A673 (cell line): Measurements from ENCODE around the gene APBA1. TPM values are rescaled to one million over a fixed set of nuclear protein-coding genes. Genes with fewer than 3 reads are reported as not detected.

ENCODE experiments used
- BruUV-seq: library from RNA; stranded (reverse); fragments of 400-500 nt; replicated peaks from 2 replicates; lab custom pipeline; 2021; lab: Mats Ljungman, UMichigan
- CTCF ChIA-PET: fragments of 300-600 bp; sonication (Branson Sonifier 250); formaldehyde crosslinking; loops from one replicate; lab custom pipeline; 2022; ENCODE audit warnings: antibody characterized with exemption; lab: Charles Lee
- POLR2A ChIA-PET: fragments of 300-600 bp; sonication (Branson Sonifier 250); formaldehyde crosslinking; loops from one replicate; lab custom pipeline; 2022; ENCODE audit warnings: antibody characterized with exemption; ENCODE audit not compliant: low non-redundant PET; lab: Charles Lee
- DNase-seq: peaks from one replicate; pipeline ENCODE4 v3.0.0-alpha.2; 2015; ENCODE audit warnings: low spot score
- H3K27ac ChIP-seq: fragments of 200-600 bp; sonication (generic); 2 replicates; pipeline ENCODE4 v1.5.1; 2016; ENCODE audit warnings: mixed run types, low read depth, mild to moderate bottlenecking, mixed read lengths, antibody characterized with exemption, low read length; ENCODE audit not compliant: poor library complexity, severe bottlenecking
- H3K27me3 ChIP-seq: fragments of 200-600 bp; sonication (generic); replicated peaks from 2 replicates; pipeline ENCODE4 v1.6.1; 2017; ENCODE audit warnings: mixed run types, low read depth, mild to moderate bottlenecking, mixed read lengths, antibody characterized with exemption, low read length; ENCODE audit not compliant: insufficient read depth, poor library complexity
- H3K36me3 ChIP-seq: fragments of 200-600 bp; sonication (generic); 2 replicates; pipeline ENCODE4 v1.6.1; 2016; ENCODE audit warnings: mixed run types, mild to moderate bottlenecking, mixed read lengths, antibody characterized with exemption, low read length; ENCODE audit not compliant: insufficient read depth, poor library complexity, severe bottlenecking
- H3K4me1 ChIP-seq: fragments of 200-600 bp; sonication (generic); 2 replicates; pipeline ENCODE4 v1.6.1; 2017; ENCODE audit warnings: mixed run types, mild to moderate bottlenecking, mixed read lengths, antibody characterized with exemption, low read length; ENCODE audit not compliant: insufficient read depth, poor library complexity, severe bottlenecking
- H3K4me3 ChIP-seq: fragments of 200-600 bp; sonication (generic); 2 replicates; pipeline ENCODE4 v1.5.1; 2016; ENCODE audit warnings: low read depth, mixed run types, mild to moderate bottlenecking, mixed read lengths, low read length; ENCODE audit not compliant: poor library complexity, severe bottlenecking
- H3K9me3 ChIP-seq: fragments of 200-600 bp; sonication (generic); 2 replicates; pipeline ENCODE4 v1.6.1; 2016; ENCODE audit warnings: mixed run types, low read depth, mild to moderate bottlenecking, mixed read lengths, antibody characterized with exemption, low read length; ENCODE audit not compliant: poor library complexity, severe bottlenecking
- EZH2 ChIP-seq: fragments of 200-600 bp; sonication (generic); IDR thresholded peaks from 2 replicates; pipeline ENCODE4 v1.6.1; 2017; ENCODE audit warnings: borderline replicate concordance, low read depth, mild to moderate bottlenecking, mixed read lengths, antibody characterized with exemption, low read length; ENCODE audit not compliant: poor library complexity, severe bottlenecking
- intact Hi-C: fragments of 100-400 bp; cut with micrococcal nuclease; formaldehyde crosslinking; loops from one replicate; pipeline ENCODE4 v1.10.0; 2022; ENCODE audit not compliant: unreplicated experiment
- total RNA-seq: library from RNA; stranded (reverse); gene quantifications from 2 replicates; pipeline ENCODE4 v1.2.3, GENCODE V29; 2021
- TF ChIP-seq, protein P1 (sequence below): fragments of 300-800, 200-600 bp; sonication (generic); conservative IDR thresholded peaks from 2 replicates; pipeline ENCODE4 v1.5.1; 2017; ENCODE audit warnings: low read depth, mild to moderate bottlenecking, antibody characterized with exemption, low read length, moderate library complexity, mixed read lengths

APBA1 gene
- total RNA-seq, 1 experiment from 2014 or later: 0.13 TPM

DNA sequence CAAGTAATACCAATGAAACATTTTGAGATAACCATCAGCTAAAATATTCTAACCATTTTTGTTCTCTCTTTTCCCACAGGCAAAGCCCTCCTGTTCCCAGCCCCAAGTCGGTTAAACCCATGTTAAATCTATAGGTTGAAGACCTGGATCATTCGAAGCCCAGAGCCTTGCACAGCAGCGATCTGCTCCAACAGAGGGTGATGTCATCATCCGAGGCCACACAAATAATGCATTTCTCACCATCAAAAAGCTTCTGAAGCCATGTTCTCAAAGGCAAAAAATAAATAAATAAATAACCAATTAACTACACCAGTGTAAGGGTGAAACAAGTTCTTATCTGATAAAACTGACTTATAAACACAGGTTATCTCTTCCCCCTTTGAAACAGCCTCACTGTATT lies 178.0 kb downstream of the APBA1 start:
- no peaks in the 10 kb centered on the region for H3K36me3 ChIP-seq
- BruUV-seq: no TSS peak
- ChIA-PET CTCF (no interaction called here), POLR2A (no interaction called here)
- TF ChIP-seq, protein P1, sequence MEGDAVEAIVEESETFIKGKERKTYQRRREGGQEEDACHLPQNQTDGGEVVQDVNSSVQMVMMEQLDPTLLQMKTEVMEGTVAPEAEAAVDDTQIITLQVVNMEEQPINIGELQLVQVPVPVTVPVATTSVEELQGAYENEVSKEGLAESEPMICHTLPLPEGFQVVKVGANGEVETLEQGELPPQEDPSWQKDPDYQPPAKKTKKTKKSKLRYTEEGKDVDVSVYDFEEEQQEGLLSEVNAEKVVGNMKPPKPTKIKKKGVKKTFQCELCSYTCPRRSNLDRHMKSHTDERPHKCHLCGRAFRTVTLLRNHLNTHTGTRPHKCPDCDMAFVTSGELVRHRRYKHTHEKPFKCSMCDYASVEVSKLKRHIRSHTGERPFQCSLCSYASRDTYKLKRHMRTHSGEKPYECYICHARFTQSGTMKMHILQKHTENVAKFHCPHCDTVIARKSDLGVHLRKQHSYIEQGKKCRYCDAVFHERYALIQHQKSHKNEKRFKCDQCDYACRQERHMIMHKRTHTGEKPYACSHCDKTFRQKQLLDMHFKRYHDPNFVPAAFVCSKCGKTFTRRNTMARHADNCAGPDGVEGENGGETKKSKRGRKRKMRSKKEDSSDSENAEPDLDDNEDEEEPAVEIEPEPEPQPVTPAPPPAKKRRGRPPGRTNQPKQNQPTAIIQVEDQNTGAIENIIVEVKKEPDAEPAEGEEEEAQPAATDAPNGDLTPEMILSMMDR: no peak
- TF ChIP-seq EZH2: no peak
- intact Hi-C loops: no loop called here
- DNase-seq: no peak
- H3K4me3 ChIP-seq: no peak overlapping the region
- no peaks in the 10 kb centered on the region for H3K9me3 ChIP-seq
- no peak overlapping the region for H3K27ac ChIP-seq
- H3K4me1 ChIP-seq: no peaks in the 10 kb centered on the region
- H3K27me3 ChIP-seq: peaks cover 10% of the 10 kb centered on the region

DNA sequence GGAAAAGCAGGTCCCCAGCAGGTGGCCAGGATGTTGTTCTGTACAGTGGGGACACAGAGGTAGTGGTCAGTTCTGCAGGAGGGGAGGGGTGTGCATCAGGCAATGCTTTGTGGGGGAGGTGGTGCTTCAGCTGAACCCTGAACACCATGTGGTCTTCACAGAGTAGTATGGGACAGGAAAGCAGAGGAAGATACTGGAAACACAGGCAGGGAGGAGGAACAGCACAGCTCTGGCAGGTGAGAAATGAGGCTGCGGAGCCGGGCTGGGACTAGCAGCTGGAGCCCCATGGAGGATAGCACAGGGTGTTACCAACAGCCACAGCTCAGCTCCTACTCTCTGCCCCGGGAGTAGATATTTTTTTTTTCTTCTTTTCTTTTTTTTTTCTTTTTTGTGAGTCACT lies 185.7 kb downstream of the APBA1 start:
- TF ChIP-seq, protein P1: no peak
- TF ChIP-seq EZH2: no peak
- CTCF ChIA-PET: no interaction called here
- no TSS peak for BruUV-seq
- POLR2A ChIA-PET: no interaction called here
- Histone ChIP-seq H3K27me3 (no peaks in the 10 kb centered on the region), H3K27ac (no peak overlapping the region), H3K4me3 (no peak overlapping the region), H3K9me3 (no peaks in the 10 kb centered on the region), H3K4me1 (no peaks in the 10 kb centered on the region), H3K36me3 (no peaks in the 10 kb centered on the region)
- no peak for DNase-seq
- intact Hi-C loops: no loop called here

DNA sequence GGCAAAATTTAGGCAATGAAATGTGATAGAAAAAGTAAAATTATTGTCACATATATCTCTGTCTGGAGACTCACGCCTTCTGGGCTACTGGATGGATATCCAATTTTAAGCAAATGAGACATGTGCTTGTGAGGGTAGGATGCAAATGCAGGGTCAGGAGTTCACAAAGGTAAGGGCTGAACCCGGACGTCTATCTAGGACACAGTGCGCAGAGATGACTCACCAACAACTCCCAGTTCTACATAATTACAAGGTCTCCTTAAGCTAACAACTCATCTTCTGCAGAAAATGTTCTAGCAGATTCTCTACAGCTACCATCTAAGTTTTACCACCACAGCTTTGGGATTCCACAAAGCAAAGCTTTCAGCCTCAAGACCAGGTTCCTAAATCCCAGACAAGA lies 186.7 kb downstream of the APBA1 start:
- H3K27me3 ChIP-seq: no peaks in the 10 kb centered on the region
- no peak for TF ChIP-seq EZH2
- TF ChIP-seq, protein P1: no peak
- intact Hi-C loops: no loop called here
- H3K4me3 ChIP-seq: no peak overlapping the region
- ChIA-PET CTCF (no interaction called here), POLR2A (no interaction called here)
- H3K27ac ChIP-seq: no peak overlapping the region
- H3K36me3 ChIP-seq: no peaks in the 10 kb centered on the region
- H3K9me3 ChIP-seq: no peaks in the 10 kb centered on the region
- BruUV-seq: no TSS peak
- no peak for DNase-seq
- no peaks in the 10 kb centered on the region for H3K4me1 ChIP-seq
